Measurements from ENCODE around the gene IFNL1. TPM values are rescaled to one million over a fixed set of nuclear protein-coding genes. Genes with fewer than 3 reads are reported as not detected.

IFNL1 gene
- total and polyA plus RNA-seq, 2 donors from 2014 or later = not detected

GRCh38 chr19:39310558-39311311 lies 14.5 kb downstream of the IFNL1 start:
- FAIRE-seq = no peak

DNA sequence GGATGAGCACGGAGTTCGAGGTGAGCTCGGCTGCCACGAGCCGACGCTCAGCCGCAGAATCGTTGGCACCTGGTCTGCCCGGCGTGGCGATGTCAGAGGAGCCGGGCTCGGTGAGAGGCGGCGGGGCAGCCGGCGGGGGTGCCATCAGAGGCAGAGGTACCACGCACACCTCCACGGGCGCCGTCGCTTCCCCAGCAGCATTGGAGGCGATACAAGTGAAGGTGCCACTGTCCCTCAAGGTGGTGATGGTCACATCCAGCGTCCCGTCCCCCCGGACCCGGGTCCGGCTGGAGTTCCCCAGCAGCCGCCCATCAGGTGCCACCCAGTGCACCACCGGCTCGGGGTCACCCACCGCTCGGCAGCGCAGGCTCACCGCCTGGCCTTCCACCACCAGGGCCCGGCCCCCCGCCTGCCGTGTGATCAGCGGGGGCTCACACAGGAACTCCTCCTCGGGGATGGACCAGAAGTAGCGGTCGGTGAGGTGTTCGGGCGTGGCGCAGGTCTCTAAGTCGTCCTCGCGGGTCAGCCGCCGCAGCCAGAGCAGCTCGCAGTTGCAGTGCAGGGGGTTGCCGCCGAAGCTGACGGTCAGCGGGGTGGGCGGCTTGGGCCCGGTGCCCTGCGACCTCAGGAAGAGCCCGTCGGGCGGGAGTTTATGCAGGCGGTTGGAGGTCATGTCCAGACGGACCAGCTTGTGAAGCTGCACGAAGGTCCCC lies 18.0 kb downstream of the IFNL1 start:
- no peaks in the 10 kb centered on the region for H3K36me3 ChIP-seq (ENCODE audit: control insufficient read depth in 2 of 3, insufficient read depth in 3 of 3, low read length in 3 of 3)
- H3K4me1 ChIP-seq (ENCODE audit: control insufficient read depth in 2 of 3, insufficient read depth in 2 of 3, low read depth in 1 of 3, low read length in 3 of 3) = no peaks in the 10 kb centered on the region
- DNase-seq = peak in 1 of 5 donors; percentile 73
- no peak overlapping the region for H3K27ac ChIP-seq (ENCODE audit: low read depth in 2 of 2, low read length in 2 of 2)
- no peak overlapping the region for H3K9ac ChIP-seq (ENCODE audit: low read length in 3 of 3)
- H3K27me3 ChIP-seq (ENCODE audit: control insufficient read depth, insufficient read depth, low read length) = no peaks in the 10 kb centered on the region
- intact Hi-C loops (cut with DNase I) = no loop called here
- H3K4me3 ChIP-seq (ENCODE audit: low read length in 3 of 3) = no peak overlapping the region
- H3K9me3 ChIP-seq (ENCODE audit: control insufficient read depth in 2 of 3, insufficient read depth in 1 of 3, low read length in 3 of 3) = no peaks in the 10 kb centered on the region
- no peak for FAIRE-seq
- TF ChIP-seq, protein P1, sequence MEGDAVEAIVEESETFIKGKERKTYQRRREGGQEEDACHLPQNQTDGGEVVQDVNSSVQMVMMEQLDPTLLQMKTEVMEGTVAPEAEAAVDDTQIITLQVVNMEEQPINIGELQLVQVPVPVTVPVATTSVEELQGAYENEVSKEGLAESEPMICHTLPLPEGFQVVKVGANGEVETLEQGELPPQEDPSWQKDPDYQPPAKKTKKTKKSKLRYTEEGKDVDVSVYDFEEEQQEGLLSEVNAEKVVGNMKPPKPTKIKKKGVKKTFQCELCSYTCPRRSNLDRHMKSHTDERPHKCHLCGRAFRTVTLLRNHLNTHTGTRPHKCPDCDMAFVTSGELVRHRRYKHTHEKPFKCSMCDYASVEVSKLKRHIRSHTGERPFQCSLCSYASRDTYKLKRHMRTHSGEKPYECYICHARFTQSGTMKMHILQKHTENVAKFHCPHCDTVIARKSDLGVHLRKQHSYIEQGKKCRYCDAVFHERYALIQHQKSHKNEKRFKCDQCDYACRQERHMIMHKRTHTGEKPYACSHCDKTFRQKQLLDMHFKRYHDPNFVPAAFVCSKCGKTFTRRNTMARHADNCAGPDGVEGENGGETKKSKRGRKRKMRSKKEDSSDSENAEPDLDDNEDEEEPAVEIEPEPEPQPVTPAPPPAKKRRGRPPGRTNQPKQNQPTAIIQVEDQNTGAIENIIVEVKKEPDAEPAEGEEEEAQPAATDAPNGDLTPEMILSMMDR (IDR thresholded peaks at IDR 0.05; ENCODE audit: borderline replicate concordance, extremely low read depth, insufficient read depth) = no peak

More at GRCh38 chr19:39310558-39311311, 14.5 kb downstream of the IFNL1 start:
- peaks cover 14% of the 10 kb centered on the region for H3K27me3 ChIP-seq (ENCODE audit: control insufficient read depth, insufficient read depth, low read length)
- TF ChIP-seq, protein P1 (IDR thresholded peaks at IDR 0.05; ENCODE audit: borderline replicate concordance, extremely low read depth, insufficient read depth) = no peak
- no peaks in the 10 kb centered on the region for H3K9me3 ChIP-seq (ENCODE audit: control insufficient read depth in 2 of 3, insufficient read depth in 1 of 3, low read length in 3 of 3)
- DNase-seq = peak in 1 of 5 donors; percentile 35
- H3K9ac ChIP-seq (ENCODE audit: low read length in 3 of 3) = no peak overlapping the region
- no peak overlapping the region for H3K4me3 ChIP-seq (ENCODE audit: low read length in 3 of 3)
- H3K27ac ChIP-seq (ENCODE audit: low read depth in 2 of 2, low read length in 2 of 2) = no peak overlapping the region
- no peaks in the 10 kb centered on the region for H3K36me3 ChIP-seq (ENCODE audit: control insufficient read depth in 2 of 3, insufficient read depth in 3 of 3, low read length in 3 of 3)
- peaks cover 0 to 2% (median 0%) of the 10 kb centered on the region in 3 donors for H3K4me1 ChIP-seq (ENCODE audit: control insufficient read depth in 2 of 3, insufficient read depth in 2 of 3, low read depth in 1 of 3, low read length in 3 of 3)
- intact Hi-C loops (cut with DNase I) = no loop called here

DNA sequence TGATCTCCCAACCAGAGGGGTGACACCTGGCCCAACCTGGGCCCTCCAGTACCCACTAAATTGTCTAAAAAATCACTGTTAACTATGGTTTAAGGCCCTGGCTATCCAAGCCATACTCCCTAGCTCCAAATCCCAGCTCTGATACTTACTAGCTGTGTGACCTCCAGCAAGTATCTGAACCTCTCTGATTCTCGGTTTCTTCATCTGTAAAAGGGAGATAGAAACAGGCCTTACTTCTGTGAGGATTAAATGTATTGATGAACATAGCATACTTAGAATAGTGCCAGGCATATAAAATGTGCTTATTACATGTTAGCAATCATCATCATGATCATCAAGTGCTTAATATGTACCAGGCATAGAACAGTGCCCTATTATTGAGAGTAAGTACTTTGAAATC lies 19.7 kb downstream of the IFNL1 start:
- no peak overlapping the region for H3K27ac ChIP-seq (ENCODE audit: low read depth in 2 of 2, low read length in 2 of 2)
- no peak for FAIRE-seq

More for the DNA sequence above, 19.7 kb downstream of the IFNL1 start:
- Histone ChIP-seq H3K36me3 (ENCODE audit: control insufficient read depth in 2 of 3, insufficient read depth in 3 of 3, low read length in 3 of 3) (no peaks in the 10 kb centered on the region), H3K27me3 (ENCODE audit: control insufficient read depth, insufficient read depth, low read length) (no peaks in the 10 kb centered on the region), H3K4me1 (ENCODE audit: control insufficient read depth in 2 of 3, insufficient read depth in 2 of 3, low read depth in 1 of 3, low read length in 3 of 3) (peaks cover 0 to 5% (median 0%) of the 10 kb centered on the region in 3 donors), H3K9me3 (ENCODE audit: control insufficient read depth in 2 of 3, insufficient read depth in 1 of 3, low read length in 3 of 3) (no peaks in the 10 kb centered on the region), H3K9ac (ENCODE audit: low read length in 3 of 3) (no peak overlapping the region), H3K4me3 (ENCODE audit: low read length in 3 of 3) (no peak overlapping the region)
- intact Hi-C loops (cut with DNase I) = no loop called here
- TF ChIP-seq, protein P1 (IDR thresholded peaks at IDR 0.05; ENCODE audit: borderline replicate concordance, extremely low read depth, insufficient read depth) = no peak
- DNase-seq = no peak
